Lung (tissue), 12 donors: ENCODE data around the gene CEP68. TPM values are rescaled to one million over a fixed set of nuclear protein-coding genes. Genes with fewer than 3 reads are reported as not detected.
A peak's percentile ranks its signal among the peaks of the same experiment; 100 is the strongest.

ENCODE experiments used
- ATAC-seq: fragments of 200-7000 bp; cut with Tn5 transposase; one replicate; pipeline ENCODE4 v1.9.1; 2020; ENCODE audit warnings: moderate number of reproducible peaks; ENCODE audit not compliant: insufficient read depth, low FRiP score
- DNase-seq, 3 donors: peaks; one replicate each; pipeline ENCODE4 v3.0.0-alpha.2; 2013 to 2017
- H3K27ac ChIP-seq, 2 donors: one replicate each; pipeline ENCODE4 v1.5.1; 2013; ENCODE audit warnings: mild to moderate bottlenecking in 2 of 2, moderate library complexity in 2 of 2, control low read depth in 1 of 2, inconsistent platforms in 1 of 2, low read depth in 1 of 2, low read length in 1 of 2
- H3K27me3 ChIP-seq, 3 donors: one replicate each; pipeline ENCODE4 v1.5.1; 2013; ENCODE audit warnings: low read length in 2 of 3; ENCODE audit not compliant: control insufficient read depth in 3 of 3, insufficient read depth in 3 of 3
- H3K36me3 ChIP-seq, 4 donors: one replicate each; pipeline ENCODE4 v1.5.1; 2013; ENCODE audit warnings: low read length in 4 of 4, mild to moderate bottlenecking in 1 of 4, moderate library complexity in 1 of 4; ENCODE audit not compliant: control insufficient read depth in 4 of 4, insufficient read depth in 4 of 4
- H3K4me1 ChIP-seq, 5 donors: one replicate each; pipeline ENCODE4 v1.5.1; 2013; ENCODE audit warnings: low read length in 5 of 5, mild to moderate bottlenecking in 2 of 5, moderate library complexity in 1 of 5; ENCODE audit not compliant: control insufficient read depth in 5 of 5, insufficient read depth in 5 of 5
- H3K4me3 ChIP-seq: one replicate; pipeline ENCODE4 v1.5.1; 2013; ENCODE audit warnings: mild to moderate bottlenecking, control low read depth, moderate library complexity
- H3K9ac ChIP-seq, 2 donors: one replicate each; pipeline ENCODE4 v1.5.1; 2013; ENCODE audit warnings: low read length in 2 of 2, control low read depth in 1 of 2; ENCODE audit not compliant: insufficient read depth in 1 of 2
- H3K9me3 ChIP-seq, 4 donors: one replicate each; pipeline ENCODE4 v1.5.1; 2013; ENCODE audit warnings: low read length in 3 of 4, mild to moderate bottlenecking in 1 of 4, moderate library complexity in 1 of 4; ENCODE audit not compliant: control insufficient read depth in 4 of 4, insufficient read depth in 3 of 4
- CTCF ChIP-seq: IDR thresholded peaks from 2 replicates; pipeline ENCODE4 v1.5.1; 2012; ENCODE audit warnings: mild to moderate bottlenecking; ENCODE audit errors: control extremely low read depth, extremely low read depth
- WGBS, 2 donors: extraction: QIAGEN DNeasy Blood & Tissue Kit; methylation state at CpG; one replicate each; pipeline ENCODE4 v1.1.7; 2013; 5-methylcytosine and 5-hydroxymethylcytosine counted together
- polyA plus RNA-seq, 2 donors: library from polyadenylated mRNA; stranded (reverse); fragments of 200-250 nt; gene quantifications; one replicate each; pipeline ENCODE4 v1.2.1, GENCODE V29; 2013
- total RNA-seq, 2 donors: library from RNA; depleted of rRNA in 1 of 2; stranded (reverse); fragments of >200 nt in 1 of 2; gene quantifications; one replicate each; pipeline ENCODE4 v1.2.1, GENCODE V29; 2014 to 2021
- donor health status: control.
- donor health status: control.
- donor health status: Bipolar disorder and iron deficiency.
- donor health status: healthy.
- donor health status: DM: yes; HTN: yes; CAD: no.

The CEP68 gene
- total and polyA plus RNA-seq, 4 donors, result 3.5 to 28.9 (median 8.8) TPM

GRCh38 chr2:65070172-65070830, 14.1 kb downstream of the CEP68 start:
- no peak for ATAC-seq
- peaks cover 10 to 28% (median 19%) of the 10 kb centered on the region in 4 donors for H3K36me3 ChIP-seq

GRCh38 chr2:65070856-65071255, 14.6 kb downstream of the CEP68 start:
- H3K27me3 ChIP-seq, result no peaks in the 10 kb centered on the region
- H3K9ac ChIP-seq, result no peak overlapping the region
- H3K36me3 ChIP-seq, result peaks cover 10 to 28% (median 19%) of the 10 kb centered on the region in 4 donors
- peaks cover 0 to 31% (median 5%) of the 10 kb centered on the region in 5 donors for H3K4me1 ChIP-seq
- no peaks in the 10 kb centered on the region for H3K9me3 ChIP-seq
- ATAC-seq (no peak), DNase-seq (no peak)
- H3K27ac ChIP-seq, result peak overlapping the region in 1 of 2 donors; percentile 70
- H3K4me3 ChIP-seq, result no peak overlapping the region
- no peak for TF ChIP-seq CTCF
- WGBS, 2 donors, result 84 to 93% methylated on average over 6 of the region's 6 CpGs

More at GRCh38 chr2:65070172-65070830, 14.1 kb downstream of the CEP68 start:
- Histone ChIP-seq H3K9ac (no peak overlapping the region), H3K27me3 (no peaks in the 10 kb centered on the region), H3K4me3 (no peak overlapping the region), H3K4me1 (peaks cover 0 to 28% (median 5%) of the 10 kb centered on the region in 5 donors), H3K9me3 (no peaks in the 10 kb centered on the region), H3K27ac (peak overlapping the region; percentile 46 to 70)
- peak in 1 of 3 donors; percentile 31 for DNase-seq
- TF ChIP-seq CTCF, result no peak
- 55 to 69% methylated on average over 8 of the region's 8 CpGs for whole genome bisulfite sequencing, 2 donors

- DNase-seq (no peak), ATAC-seq (no peak)
- H3K27me3 ChIP-seq, result no peaks in the 10 kb centered on the region
- no peak for TF ChIP-seq CTCF
- H3K36me3 ChIP-seq, result peaks cover 10 to 28% (median 22%) of the 10 kb centered on the region in 4 donors
- no peak overlapping the region for H3K9ac ChIP-seq
- H3K4me3 ChIP-seq, result no peak overlapping the region
- peak overlapping the region in 1 of 2 donors; percentile 26 for H3K27ac ChIP-seq
- no peaks in the 10 kb centered on the region for H3K9me3 ChIP-seq
- peaks cover 0 to 34% (median 5%) of the 10 kb centered on the region in 5 donors for H3K4me1 ChIP-seq
- 81 to 87% methylated on average over 14 of the region's 14 CpGs for WGBS, 2 donors
Observed at GRCh38 chr2:65071499-65072180, 15.4 kb downstream of the CEP68 start.
